GM21515 (cell line): ENCODE measurements around the gene UQCRQ.
"Not testable (repeated sequence)": the region's sequence is repeated elsewhere in the genome, so short reads cannot be mapped to it uniquely, and the experiment has no call there.

Experiments used
- ATAC-seq: cut with Tn5 transposase; IDR thresholded peaks from one replicate; pipeline ENCODE4 v1.9.1; 2021; ENCODE audit not compliant: unreplicated experiment

UQCRQ gene

DNA sequence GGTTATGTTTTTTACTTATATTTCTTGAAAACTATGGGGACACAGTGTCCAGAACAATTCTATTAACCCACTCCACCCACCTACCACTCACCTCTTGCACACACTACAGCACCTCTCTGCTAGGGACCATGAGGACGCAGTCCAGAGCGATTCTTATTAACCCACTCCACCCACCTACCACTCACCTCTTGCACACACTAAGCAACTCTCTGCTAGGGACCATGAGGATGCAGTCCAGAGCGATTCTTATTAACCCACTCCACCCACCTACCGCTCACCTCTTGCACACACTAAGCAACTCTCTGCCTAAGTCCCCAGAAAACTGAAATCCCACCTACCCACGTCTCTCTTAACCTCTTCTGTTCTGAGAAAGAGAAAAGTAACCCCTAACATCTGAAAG, 33.8 kb upstream of the UQCRQ start:
- ATAC-seq: no peak

DNA sequence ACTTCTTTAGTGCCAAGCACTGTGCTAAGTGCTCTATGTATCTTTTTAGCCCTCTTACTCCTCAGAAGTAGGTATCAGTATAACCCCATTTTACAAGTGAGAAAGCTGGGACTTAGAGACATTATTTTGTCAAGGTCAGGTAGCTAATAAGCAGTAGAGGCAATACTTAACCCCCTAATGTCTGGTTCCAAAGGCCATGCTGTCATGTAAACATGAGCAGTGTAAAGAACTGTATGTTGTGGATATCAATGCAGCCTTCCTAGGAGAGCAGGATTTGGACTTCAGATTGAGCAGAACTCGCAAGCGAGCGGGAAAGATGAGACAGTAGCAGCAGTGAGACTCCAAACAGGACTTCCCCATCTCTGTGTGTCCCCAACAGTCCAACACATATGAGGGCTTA, 32.4 kb upstream of the UQCRQ start:
- no peak for ATAC-seq

DNA sequence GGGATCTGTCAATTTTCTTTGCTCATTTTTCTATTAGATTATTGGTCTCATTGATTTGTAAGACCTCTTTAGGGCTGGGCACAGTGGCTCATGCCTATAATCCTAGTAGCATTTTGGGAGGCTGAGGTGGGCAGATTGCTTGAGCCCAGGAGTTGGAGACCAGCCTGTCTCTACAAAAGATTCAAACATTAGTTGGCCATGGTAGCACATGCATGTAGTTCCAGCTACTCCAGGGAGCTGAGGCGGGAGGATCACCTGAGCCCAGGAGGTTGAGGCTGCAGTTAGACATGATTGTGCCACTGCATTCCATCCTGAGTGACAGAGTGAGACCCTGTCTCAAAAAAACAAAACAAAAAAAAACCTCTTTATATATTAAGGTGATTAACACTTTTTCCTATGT, 29.6 kb upstream of the UQCRQ start:
- ATAC-seq: no peak

DNA sequence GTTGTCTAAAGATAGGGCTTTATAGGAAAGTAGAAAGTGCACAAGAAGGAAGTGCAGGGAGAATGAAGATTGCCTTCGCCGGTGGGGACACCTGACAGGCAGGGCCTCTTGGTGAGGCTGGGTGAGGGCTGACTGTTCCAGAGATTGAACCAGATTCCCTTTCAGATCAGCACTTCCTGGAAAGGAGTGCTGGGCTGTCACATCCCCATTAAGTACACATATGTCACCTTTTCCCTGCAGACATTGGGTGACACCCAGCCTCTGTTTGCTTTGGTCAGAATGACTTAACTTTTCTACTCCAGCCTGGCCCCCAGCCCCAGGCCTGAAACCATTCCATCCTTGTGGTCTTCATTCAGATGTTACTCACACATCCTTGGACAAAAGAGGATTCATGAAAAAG, 28.6 kb upstream of the UQCRQ start:
- ATAC-seq: no peak

DNA sequence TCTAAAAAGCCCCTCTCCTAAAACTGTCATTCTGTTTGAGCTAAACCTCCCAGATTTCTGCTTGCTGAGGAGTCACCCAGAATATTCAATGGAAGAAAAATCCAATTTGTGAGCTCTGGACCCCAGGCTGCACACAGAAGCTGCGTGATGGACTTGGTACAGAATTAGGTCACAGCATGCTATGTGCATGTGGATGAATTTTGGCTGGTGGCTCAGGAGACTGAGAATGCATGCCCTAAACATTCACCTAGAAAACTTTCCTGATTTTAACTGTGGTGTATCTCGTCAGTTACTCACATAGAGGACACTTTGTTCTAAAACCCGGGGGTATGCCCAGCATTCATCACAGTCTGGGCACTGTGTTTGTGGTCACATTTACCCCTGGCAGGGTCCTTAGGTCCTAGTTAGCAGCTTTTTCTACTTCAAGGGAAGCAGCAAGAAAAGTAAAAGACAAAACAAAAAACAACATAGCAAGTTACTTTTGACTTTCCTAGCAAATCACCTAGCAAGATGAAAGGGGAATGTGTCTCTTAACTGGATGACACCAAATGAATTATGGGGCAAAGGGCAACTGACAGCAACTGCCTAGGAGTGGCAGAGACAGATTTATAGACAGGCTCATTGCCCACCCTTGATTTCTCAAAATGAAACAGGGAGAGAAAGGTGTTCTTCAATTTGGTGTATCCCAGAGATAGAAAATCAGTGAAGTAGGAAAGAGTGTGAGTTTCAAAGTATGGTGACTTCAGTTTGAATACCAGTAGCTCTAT, 27.7 kb upstream of the UQCRQ start:
- ATAC-seq: no peak

DNA sequence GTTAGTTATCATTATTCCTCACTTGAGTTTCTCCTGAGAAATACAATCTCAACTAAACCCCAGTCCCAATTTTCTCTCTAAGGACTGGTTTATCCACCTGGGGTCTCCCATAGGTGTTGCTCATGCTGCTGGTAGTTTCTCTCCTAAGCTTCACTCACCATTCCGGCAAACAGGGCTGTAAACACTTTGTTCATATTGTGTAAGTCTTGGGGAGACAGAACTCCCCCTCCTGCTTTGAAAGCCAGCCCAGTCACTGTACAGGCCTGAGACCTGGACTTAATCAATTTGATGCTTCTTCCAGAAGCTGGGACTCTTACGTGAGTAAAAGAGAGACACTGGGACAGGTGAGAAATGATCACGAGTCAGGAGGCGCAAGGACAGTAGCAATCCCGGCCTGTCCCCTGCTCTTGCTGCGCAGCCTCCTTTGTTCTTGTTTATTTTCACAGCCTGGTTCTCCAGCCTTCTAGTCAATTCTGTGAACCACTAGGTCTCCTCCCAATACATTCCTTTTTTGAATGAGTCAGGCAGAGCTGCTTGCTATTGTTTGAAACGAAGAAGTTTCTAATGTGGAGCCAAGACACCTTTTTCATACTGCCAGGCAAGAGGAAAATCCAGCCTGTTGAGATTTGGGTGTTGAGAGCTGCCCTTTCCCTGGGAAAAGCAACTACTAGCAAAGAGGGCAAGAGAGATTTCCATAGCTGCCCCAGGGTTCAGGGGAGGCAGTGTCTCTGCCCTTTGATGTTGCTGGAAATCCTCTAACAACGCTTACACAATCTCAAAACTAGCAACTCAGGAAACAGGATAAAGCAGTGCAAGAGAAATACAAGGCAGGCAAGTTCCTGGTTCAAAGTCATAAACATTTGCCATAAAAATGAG, 26.8 kb upstream of the UQCRQ start:
- ATAC-seq: no peak

DNA sequence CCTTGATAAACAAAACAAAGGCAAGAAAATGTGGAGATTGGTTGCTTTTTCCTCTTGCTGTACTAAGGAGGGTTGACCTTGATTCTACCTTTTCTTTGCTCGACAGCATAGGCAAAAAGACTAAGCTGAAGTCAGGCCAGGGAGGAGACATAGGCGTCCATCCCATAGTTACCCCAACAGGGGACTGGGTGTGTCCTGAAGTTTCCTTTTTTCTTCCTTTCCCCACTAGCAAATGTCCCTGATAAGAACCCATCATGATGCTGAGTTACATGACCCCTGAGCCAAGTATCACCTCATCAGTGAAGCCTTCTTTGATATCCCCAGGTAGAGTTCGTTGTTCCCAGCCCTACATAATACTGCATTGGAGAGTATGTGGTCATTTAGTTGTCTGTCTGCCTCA, 26.1 kb upstream of the UQCRQ start:
- ATAC-seq: no peak

DNA sequence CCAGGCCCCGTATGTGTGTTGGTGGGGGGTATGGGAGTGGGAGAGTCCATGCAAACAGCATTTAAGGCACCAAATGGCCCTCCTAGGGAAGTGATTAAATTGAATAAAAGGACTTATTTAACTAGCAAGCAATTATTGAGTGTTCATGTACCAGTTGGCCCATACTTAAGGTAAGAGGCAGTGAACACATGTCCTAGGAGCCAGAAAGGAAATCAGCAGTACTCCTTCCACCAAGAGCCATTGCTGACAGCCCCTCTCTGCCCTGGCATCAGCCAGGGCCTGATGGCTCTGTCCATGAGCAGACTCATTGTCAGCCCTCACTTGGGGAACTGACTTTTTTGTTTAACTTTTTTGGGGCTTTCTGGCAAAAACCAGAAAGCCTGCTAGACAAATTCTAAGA, 25.5 kb upstream of the UQCRQ start:
- no peak for ATAC-seq

DNA sequence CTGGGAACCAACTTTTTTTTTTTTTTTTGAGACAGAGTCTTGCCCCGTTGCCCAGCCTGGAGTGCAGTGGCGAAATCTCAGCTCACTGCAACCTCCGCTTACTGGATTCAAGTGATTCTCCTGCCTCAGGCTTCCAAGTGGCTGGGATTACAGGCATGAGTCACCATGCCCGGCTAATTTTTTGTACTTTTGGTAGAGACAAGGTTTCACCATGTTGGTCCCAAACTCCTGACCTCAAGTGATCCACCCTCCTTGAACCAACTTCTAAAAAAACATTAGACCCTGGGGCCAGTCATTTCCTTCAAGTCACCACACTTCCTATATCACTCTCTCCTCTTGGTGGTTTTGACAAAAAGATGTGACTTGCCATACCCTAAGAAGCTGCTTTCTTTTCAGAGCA, 25.1 kb upstream of the UQCRQ start:
- no peak for ATAC-seq

DNA sequence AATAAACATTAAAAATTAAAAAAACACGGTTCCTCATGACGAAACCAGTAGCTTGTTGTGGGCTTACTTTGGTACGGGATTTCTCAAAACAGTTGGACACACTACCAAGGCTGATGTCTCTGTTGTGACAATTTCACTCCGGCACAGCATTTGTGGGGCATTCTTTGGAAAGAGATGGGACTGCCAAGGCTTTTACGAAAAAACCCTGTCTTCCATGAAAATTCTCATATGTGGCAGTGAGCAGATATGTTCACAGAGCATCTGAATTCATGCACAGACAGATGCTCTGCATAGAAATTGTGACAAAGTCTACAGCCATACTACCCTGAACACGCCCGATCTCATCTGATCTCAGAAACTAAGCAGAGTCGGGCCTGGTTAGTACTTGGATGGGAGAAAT, 18.2 kb upstream of the UQCRQ start:
- no peak for ATAC-seq

DNA sequence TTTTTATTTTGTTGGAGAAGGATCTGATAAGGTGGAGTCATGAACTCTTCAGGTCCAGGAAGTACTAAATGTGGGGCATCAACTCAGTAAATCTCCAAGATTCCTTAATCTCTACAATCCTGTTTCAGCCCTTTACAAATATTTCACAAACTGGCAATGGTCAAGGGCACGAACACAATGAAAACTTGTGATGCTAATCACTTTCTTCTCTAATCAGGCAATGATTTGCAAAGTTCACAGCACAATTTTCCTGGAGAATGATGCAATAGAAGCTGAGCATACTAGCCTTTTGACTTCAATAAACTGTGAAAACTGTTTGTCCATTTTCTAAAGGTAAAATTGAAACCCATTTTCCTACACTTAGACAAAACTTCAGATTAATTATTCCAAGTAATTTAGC, 17.1 kb upstream of the UQCRQ start:
- ATAC-seq: no peak

DNA sequence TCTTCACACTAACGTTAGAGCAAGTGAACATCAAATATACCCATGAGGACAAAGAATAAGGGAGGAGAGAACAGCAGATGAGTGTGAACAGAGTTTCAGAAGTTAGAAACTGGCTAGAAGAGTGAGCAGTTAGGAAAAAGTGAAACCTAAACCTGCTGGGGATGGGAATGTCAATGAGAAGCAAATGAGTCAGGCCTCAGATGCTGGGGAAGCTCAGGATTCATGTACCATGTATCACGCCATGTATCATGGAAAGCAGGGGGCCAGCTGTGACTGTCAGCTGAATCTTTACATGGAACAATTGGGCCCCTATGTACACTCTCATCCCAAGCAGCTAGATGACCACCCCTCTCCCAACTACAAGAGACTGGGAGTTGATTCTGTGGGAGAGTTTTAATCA, 16.4 kb upstream of the UQCRQ start:
- ATAC-seq: no peak

DNA sequence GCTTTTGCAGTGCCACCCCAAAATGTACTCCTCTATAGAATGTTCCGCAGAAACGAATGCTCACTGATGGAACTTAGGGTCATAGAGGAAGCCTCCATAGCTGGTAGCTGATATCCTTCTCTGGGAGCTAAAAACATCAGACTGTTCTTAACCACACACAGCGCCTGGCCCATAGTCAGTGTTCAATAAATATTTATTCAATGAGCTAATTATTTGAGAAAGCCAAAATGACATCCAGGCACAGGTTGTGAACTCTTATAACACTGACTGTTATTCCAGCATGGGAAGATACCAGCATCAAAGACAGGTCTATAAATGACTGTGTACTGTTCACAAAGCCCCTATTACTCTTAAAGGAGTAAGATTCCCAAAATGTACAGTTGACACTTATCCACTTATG, 13.1 kb upstream of the UQCRQ start:
- no peak for ATAC-seq

DNA sequence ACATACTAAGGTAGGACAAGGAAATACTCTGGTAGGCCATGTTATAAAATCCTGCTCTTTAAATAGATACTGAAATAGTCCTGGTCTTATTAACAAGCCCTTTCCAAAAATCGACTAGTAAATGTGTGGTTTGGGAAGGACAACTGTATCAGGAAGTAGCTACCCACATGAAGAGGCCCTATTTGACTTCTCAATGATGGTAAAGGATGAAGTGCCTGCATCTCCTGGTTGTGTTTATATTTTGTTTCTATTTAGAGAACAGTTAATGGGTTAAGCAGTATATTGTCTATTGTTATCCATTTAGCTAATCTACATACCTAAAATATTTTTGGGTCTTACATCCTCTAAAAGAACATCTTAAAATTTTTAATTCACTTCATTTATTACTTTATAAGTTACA, 12.7 kb upstream of the UQCRQ start:
- no peak for ATAC-seq

DNA sequence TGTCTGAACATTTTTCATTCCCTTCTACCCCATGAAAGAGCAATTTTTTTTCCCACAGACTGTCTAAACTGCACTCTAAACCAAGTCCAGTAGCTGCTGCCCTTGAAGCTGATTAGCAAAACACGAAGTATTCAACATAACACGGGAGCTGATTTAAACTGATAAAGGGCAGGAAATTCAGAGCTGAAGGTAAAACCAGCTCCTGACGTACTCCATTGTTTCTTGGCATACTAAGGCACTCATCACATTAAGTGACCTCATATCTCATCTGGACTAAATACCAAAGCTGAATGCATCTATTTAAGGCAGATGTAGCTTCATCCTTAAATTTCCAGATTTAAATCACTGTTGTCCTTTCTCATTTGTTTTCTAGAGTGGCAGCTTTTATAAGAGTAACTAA, 12.1 kb upstream of the UQCRQ start:
- no peak for ATAC-seq

DNA sequence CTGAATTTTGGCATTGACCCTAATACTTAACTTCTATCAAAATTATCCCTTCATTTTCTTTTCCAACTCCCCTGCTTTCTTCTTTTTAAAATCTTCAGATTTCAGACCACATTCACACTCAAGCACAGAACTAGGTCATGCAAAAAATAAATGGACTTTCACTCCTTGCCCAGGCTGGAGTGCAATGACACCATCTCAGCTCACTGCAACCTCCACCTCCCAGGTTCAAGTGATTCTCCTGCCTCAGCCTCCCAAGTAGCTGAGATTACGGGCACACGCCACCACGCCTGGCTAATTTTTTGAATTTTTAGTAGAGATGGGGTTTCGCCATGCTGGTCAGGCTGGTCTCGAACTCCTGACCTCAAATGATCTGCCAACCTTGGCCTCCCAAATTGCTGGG, 11.4 kb upstream of the UQCRQ start:
- not testable (repeated sequence) for ATAC-seq

DNA sequence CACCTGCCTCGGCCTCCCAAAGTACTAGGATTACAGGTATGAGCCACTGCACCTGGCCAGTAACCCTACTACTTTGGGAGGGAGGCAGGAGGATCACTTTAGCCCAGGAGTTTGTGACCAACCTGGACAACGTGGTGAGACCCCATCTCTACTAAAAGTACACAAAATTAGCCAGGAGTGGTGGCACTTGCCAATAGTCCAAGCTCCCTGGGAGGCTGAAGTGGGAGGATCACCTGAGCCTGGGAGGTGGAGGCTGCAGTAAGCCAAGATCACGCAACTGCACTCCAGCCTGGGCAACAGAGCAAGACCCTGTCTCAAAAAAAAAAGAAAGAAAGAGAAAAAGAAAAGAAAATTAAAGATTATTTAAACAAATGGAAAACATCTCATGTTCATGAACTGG, 10.4 kb upstream of the UQCRQ start:
- ATAC-seq: no peak

DNA sequence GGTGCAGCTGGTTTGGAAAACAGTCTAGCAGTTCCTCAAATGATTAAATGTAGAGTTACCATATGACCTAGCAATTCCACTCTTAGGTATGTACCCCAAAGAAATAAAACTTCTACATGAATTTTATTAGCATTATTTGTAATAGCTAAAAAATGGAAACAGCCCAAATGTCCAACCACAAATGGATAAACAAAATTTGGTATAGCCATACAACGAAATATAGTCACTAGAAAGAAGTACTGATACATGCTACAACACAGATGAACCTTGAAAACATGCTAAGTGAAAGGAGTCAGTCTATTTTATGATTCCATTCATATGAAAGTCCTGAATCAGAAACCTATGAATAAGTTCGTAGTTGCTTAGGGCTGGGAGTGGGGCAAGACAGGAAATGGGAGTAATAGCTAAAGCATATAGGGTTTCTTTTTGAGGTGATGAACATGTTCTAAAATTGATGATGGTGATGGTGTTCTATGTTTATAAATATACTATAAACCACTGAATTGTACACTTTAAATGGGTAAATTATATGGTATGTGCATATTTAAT, 6.5 kb upstream of the UQCRQ start:
- no peak for ATAC-seq

DNA sequence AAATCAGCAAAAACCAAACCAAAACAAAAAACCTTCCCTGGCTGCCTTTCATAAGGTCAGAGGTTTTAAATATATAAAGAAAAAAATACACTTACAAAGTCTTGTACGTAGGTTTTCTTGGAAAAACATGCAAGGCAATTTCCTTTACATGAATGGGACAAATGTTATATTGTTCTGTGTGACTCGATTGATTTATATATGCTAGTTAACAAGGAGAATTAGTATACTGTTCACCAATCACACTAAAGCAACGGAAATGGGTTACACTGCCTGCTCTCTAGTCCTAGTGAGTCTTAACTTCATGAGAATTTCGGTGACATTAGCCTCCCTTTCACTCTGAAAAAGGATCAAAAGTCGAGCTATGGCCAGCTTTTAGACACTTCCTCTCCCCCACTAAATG, 5.7 kb upstream of the UQCRQ start:
- no peak for ATAC-seq

DNA sequence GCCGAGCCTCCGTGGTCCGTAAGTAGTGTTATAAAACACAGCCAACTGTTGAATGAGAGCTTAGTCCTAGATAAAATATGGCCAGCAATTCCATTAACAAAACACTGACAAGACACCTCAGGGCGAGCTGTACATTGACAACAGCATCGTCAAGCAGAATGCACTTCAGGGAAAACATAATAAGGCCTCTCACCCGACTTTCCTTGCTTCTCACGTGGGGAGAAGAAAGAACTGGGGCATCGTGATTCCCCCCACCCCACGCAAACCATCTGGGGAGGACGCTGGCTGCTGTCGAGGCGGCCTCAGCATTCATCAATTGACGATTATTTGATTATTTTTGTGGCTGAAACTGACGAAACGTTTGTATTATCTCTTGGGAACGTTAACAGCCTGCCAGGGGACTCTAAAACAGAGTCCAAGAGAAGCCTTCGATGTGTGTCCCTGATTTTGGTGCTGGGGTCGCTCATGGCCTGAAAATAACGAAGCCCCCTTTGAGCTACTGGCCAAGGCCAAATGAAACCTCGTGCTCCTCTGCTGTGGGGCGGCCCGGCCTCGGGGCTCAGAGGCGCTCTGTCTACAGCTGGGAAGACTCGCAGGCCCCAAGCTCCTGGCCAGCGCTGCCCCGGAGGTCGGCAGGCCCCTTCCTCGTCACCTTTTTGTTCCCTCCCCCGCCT, 637 bp upstream of the UQCRQ start:
- no peak for ATAC-seq

DNA sequence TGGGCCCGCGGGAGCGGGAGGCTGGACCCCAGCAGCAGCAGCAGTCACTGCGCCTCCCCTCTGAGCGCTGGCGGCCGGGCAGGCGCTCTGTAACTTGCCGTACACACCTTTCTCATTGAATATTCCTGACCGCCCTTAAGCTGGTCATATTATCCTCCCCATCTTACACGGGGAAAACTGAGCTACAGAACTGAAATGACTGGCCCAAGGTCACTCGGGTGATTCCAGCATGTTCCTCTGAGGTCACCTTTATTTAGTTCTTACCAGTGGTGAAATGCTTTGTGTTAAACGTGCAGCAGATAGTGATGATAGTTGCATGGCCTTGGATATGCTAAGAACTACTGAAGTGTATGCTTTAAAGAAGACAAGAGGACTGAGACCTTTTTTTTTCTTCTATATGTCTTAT, 607 bp downstream of the UQCRQ start:
- peak; percentile 12 for ATAC-seq

DNA sequence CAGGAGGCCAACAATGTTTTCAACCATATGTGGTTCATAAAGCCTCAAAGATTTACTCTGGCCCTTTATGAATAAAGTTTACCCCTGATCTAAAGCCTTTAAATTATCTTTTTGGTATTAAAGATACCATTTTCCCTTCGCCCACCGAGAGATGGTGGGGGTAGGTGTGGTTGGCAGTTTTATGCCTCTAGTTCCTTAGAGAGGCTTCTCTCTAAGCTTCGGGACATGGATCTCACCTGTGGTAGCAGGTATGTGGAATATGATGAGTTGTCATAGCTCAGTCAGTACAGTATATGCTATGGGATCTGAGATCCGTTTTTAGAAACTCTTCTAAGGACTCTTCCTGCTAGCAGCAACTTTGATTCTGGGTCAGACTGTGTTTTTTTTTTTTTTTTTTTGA, 2.3 kb downstream of the UQCRQ start:
- ATAC-seq: no peak
